ENCODE data around the gene KDF1.

Gene KDF1

GRCh38 chr1:27005648-27006496 lies 45.6 kb upstream of the KDF1 start:
- no peak overlapping the region for H3K4me3 ChIP-seq (ENCODE audit: low read depth in 1 of 2, low read length in 1 of 2)
- no peak overlapping the region for H3K27ac ChIP-seq
- peaks cover 22 to 23% of the 10 kb centered on the region in 2 experiments for H3K4me1 ChIP-seq (ENCODE audit: control insufficient read depth in 1 of 2, insufficient read depth in 1 of 2, low read depth in 1 of 2, low read length in 1 of 2)
- H3K9me3 ChIP-seq: no peaks in the 10 kb centered on the region
- H3K36me3 ChIP-seq: no peaks in the 10 kb centered on the region
- no peak for TF ChIP-seq CTCF (IDR thresholded peaks at IDR 0.05)
- H3K27me3 ChIP-seq: peaks cover 13% of the 10 kb centered on the region

GRCh38 chr1:27005166-27005530 lies 44.9 kb upstream of the KDF1 start:
- no peak overlapping the region for H3K4me3 ChIP-seq (ENCODE audit: low read depth in 1 of 2, low read length in 1 of 2)
- H3K9me3 ChIP-seq: no peaks in the 10 kb centered on the region
- peaks cover 27 to 28% of the 10 kb centered on the region in 2 experiments for H3K4me1 ChIP-seq (ENCODE audit: control insufficient read depth in 1 of 2, insufficient read depth in 1 of 2, low read depth in 1 of 2, low read length in 1 of 2)
- H3K27ac ChIP-seq: no peak overlapping the region
- H3K27me3 ChIP-seq: peaks cover 6% of the 10 kb centered on the region
- no peak for TF ChIP-seq CTCF (IDR thresholded peaks at IDR 0.05)
- H3K36me3 ChIP-seq: no peaks in the 10 kb centered on the region

- Histone ChIP-seq H3K27me3 (peaks cover under 1% of the 10 kb centered on the region), H3K4me1 (ENCODE audit: control insufficient read depth in 1 of 2, insufficient read depth in 1 of 2, low read depth in 1 of 2, low read length in 1 of 2) (peaks cover 27 to 28% of the 10 kb centered on the region in 2 experiments), H3K27ac (no peak overlapping the region), H3K9me3 (no peaks in the 10 kb centered on the region), H3K4me3 (ENCODE audit: low read depth in 1 of 2, low read length in 1 of 2) (no peak overlapping the region), H3K36me3 (no peaks in the 10 kb centered on the region)
- no peak for TF ChIP-seq CTCF (IDR thresholded peaks at IDR 0.05)
Measured at GRCh38 chr1:27004471-27005165, 44.4 kb upstream of the KDF1 start.

GRCh38 chr1:27003745-27004470 lies 43.6 kb upstream of the KDF1 start:
- Histone ChIP-seq H3K27me3 (no peaks in the 10 kb centered on the region), H3K4me3 (ENCODE audit: low read depth in 1 of 2, low read length in 1 of 2) (no peak overlapping the region), H3K4me1 (ENCODE audit: control insufficient read depth in 1 of 2, insufficient read depth in 1 of 2, low read depth in 1 of 2, low read length in 1 of 2) (peaks cover 27 to 28% of the 10 kb centered on the region in 2 experiments), H3K27ac (no peak overlapping the region), H3K9me3 (no peaks in the 10 kb centered on the region), H3K36me3 (no peaks in the 10 kb centered on the region)
- TF ChIP-seq CTCF (IDR thresholded peaks at IDR 0.05): no peak

- no peak for TF ChIP-seq CTCF (IDR thresholded peaks at IDR 0.05)
- Histone ChIP-seq H3K4me3 (ENCODE audit: low read depth in 1 of 2, low read length in 1 of 2) (peak overlapping the region; percentile 45 to 50), H3K27ac (peak overlapping the region; percentile 99), H3K36me3 (no peaks in the 10 kb centered on the region), H3K27me3 (peaks cover 8% of the 10 kb centered on the region), H3K9me3 (no peaks in the 10 kb centered on the region), H3K4me1 (ENCODE audit: control insufficient read depth in 1 of 2, insufficient read depth in 1 of 2, low read depth in 1 of 2, low read length in 1 of 2) (peaks cover 31 to 35% of the 10 kb centered on the region in 2 experiments)
Measured at GRCh38 chr1:27001570-27002360, 41.5 kb upstream of the KDF1 start.

Measured in neutrophil (primary cell).